Right lobe of liver (tissue), 4 donors: ENCODE measurements around the gene MIOS.

ENCODE experiments used
- CTCF ChIP-seq, 4 donors: fragments of 200-600 bp in 3 of 4; fragments of 450-650 bp in 1 of 4; IDR thresholded peaks; one replicate each; pipeline versions ENCODE4 v1.5.1 to v1.8.0; 2016 to 2022; ENCODE audit warnings: antibody characterized with exemption in 4 of 4, mild to moderate bottlenecking in 2 of 4
- POLR2A ChIP-seq: fragments of 450-650 bp; IDR thresholded peaks from one replicate; pipeline ENCODE4 v1.6.1; 2017; ENCODE audit warnings: antibody characterized with exemption, mild to moderate bottlenecking
- donor health status: DM: no; HTN: no; CAD: no.
- donor health status: DM: no; HTN: no; CAD: no.
- donor health status: DM: no; HTN: yes; CAD: no.

- TF ChIP-seq CTCF (IDR thresholded peaks at IDR 0.05) (no peak), POLR2A (no peak)
Measured at GRCh38 chr7:7620644-7621210, 54.0 kb downstream of the MIOS start.
